ENCODE results near the gene ADNP2. TPM values are rescaled to one million over a fixed set of nuclear protein-coding genes. Genes with fewer than 3 reads are reported as not detected.

The ADNP2 gene
- total RNA-seq, 1 donor from 2014 or later: 33.9 TPM

DNA sequence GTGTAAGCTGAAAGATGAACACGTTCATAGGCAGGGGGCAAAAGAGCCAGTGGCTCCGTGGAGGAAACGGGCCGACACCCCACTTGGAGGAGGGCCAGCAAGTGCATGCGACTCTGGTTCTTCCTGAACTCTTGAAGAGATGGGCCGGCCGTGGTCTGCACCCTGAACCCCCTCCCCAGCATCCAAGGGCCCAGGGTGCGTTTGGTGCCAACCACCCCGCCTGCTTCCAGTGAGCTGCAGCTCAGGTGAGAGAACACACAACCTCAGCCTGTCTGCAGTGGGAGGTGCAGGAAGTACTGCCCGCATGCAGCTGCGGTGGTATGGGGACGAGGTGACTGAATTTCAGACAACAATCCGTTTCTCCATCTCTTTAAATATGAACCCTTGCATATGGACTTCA lies 58.9 kb downstream of the ADNP2 start:
- no peak for DNase-seq (ENCODE audit: low spot score in 2 of 2, unreplicated experiment in 2 of 2)
- H3K36me3 Mint-ChIP-seq: peaks cover 28% of the 10 kb centered on the region
- no peaks in the 10 kb centered on the region for H3K27me3 Mint-ChIP-seq (ENCODE audit: low read depth)
- H3K27ac Mint-ChIP-seq: no peak overlapping the region
- H3K4me3 Mint-ChIP-seq: no peak overlapping the region
- peaks cover 10% of the 10 kb centered on the region for H3K4me1 Mint-ChIP-seq
- peaks cover 22% of the 10 kb centered on the region for H3K9me3 Mint-ChIP-seq
- TF ChIP-seq, protein P1, sequence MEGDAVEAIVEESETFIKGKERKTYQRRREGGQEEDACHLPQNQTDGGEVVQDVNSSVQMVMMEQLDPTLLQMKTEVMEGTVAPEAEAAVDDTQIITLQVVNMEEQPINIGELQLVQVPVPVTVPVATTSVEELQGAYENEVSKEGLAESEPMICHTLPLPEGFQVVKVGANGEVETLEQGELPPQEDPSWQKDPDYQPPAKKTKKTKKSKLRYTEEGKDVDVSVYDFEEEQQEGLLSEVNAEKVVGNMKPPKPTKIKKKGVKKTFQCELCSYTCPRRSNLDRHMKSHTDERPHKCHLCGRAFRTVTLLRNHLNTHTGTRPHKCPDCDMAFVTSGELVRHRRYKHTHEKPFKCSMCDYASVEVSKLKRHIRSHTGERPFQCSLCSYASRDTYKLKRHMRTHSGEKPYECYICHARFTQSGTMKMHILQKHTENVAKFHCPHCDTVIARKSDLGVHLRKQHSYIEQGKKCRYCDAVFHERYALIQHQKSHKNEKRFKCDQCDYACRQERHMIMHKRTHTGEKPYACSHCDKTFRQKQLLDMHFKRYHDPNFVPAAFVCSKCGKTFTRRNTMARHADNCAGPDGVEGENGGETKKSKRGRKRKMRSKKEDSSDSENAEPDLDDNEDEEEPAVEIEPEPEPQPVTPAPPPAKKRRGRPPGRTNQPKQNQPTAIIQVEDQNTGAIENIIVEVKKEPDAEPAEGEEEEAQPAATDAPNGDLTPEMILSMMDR (IDR thresholded peaks at IDR 0.05; ENCODE audit: unreplicated experiment): no peak

DNA sequence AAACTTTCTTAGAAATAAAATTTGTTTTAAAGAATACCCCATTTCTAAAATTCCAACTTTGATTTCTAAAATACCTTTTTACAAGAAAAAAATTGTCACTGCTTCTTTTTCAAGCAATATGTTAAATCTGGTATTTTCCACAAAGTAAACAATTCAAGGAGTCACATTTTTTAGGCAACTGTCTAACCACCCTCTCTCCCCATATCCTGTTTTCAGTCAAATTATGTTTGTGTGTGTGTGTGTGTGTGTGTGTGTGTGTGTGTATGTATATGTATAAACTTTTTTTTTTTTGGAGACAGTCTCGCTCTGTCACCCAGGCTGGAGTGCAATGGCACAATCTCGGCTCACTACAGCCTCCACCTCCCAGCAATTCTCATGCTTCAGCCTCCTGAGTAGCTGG lies 59.3 kb downstream of the ADNP2 start:
- Mint-ChIP-seq H3K36me3 (peaks cover 24% of the 10 kb centered on the region), H3K9me3 (peaks cover 21% of the 10 kb centered on the region), H3K27ac (no peak overlapping the region), H3K27me3 (ENCODE audit: low read depth) (no peaks in the 10 kb centered on the region), H3K4me1 (peaks cover 10% of the 10 kb centered on the region), H3K4me3 (no peak overlapping the region)
- DNase-seq (ENCODE audit: low spot score in 2 of 2, unreplicated experiment in 2 of 2): no peak
- TF ChIP-seq, protein P1 (IDR thresholded peaks at IDR 0.05; ENCODE audit: unreplicated experiment): no peak

DNA sequence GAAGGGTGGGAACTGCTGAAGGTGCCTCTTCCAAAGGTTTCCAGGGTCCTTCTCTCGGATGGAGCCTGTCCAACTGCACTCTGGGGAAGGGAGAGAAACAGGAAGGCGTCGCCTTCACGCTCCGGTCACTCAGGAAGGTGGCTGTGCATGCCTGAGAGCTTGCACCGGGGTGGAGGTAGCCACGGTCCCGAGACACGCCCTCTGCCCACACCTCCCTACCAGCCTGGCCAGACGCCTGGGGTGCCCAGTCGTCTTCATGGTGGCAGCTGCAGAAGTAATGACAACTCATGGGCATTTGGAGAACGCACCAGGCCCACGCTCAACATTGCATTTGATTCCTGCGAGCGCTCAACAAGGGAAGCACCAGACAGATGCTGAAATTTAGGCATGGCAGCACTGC lies 59.9 kb downstream of the ADNP2 start:
- Mint-ChIP-seq H3K4me1 (peaks cover 10% of the 10 kb centered on the region), H3K27me3 (ENCODE audit: low read depth) (no peaks in the 10 kb centered on the region), H3K27ac (no peak overlapping the region), H3K4me3 (no peak overlapping the region), H3K36me3 (peaks cover 18% of the 10 kb centered on the region), H3K9me3 (peaks cover 16% of the 10 kb centered on the region)
- DNase-seq (ENCODE audit: low spot score in 2 of 2, unreplicated experiment in 2 of 2): no peak
- TF ChIP-seq, protein P1 (IDR thresholded peaks at IDR 0.05; ENCODE audit: unreplicated experiment): no peak

DNA sequence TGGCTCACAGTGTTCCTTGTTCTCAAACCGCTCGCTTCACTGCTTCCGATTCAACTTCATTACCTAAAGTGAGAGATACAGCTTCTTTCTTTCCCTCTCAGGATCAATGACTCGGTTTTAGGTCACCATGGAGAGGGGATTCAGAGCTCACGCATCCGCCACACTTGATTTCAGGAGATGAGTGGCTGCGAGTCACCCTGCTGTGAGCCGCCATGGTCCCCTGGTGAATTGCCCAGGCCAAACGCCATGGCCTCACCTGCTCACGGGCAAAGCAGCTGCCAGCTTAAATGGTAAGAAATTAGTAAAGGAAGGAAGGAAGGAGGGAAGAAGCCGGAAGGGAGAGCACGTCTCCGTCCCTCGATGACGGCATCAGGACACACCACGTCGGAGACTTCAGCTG lies 60.5 kb downstream of the ADNP2 start:
- Mint-ChIP-seq H3K27me3 (ENCODE audit: low read depth) (no peaks in the 10 kb centered on the region), H3K9me3 (peaks cover 11% of the 10 kb centered on the region), H3K4me1 (peaks cover 10% of the 10 kb centered on the region), H3K36me3 (peaks cover 13% of the 10 kb centered on the region), H3K27ac (no peak overlapping the region), H3K4me3 (no peak overlapping the region)
- no peak for DNase-seq (ENCODE audit: low spot score in 2 of 2, unreplicated experiment in 2 of 2)
- TF ChIP-seq, protein P1 (IDR thresholded peaks at IDR 0.05; ENCODE audit: unreplicated experiment): no peak

DNA sequence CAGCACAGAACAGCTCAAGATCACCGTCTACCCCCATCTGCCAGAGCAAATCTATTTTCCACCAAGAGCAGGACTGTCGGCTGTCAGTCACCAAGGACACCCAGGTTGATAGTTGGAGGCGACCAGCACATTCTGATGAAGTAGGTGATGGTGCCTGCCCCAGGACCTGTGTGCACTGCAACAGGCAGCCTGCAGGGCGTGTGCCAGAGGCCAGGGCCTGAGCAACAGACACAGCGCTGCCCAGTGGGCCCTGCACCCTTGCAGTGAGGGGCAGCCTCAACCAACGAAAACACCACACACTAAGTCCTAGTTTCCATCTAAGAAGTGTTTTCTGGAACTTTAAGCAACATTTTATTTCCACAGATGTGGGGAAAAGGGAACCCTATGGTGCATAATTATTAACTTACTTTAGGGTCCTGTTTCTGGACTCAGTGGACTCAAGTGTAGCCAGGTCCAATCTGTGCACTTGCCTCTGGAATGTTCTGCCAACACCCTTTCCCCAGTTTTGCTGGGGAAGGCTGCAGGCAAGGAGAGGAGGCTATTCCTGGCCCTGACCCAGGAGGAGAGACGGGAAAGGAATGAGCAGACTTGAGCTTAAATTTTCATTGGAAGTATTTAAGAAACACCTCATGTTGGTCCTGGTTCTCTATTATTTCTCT lies 61.5 kb downstream of the ADNP2 start:
- peaks cover 3% of the 10 kb centered on the region for H3K9me3 Mint-ChIP-seq
- peaks cover 10% of the 10 kb centered on the region for H3K4me1 Mint-ChIP-seq
- peaks cover 10% of the 10 kb centered on the region for H3K36me3 Mint-ChIP-seq
- no peak overlapping the region for H3K4me3 Mint-ChIP-seq
- H3K27ac Mint-ChIP-seq: no peak overlapping the region
- TF ChIP-seq, protein P1 (IDR thresholded peaks at IDR 0.05; ENCODE audit: unreplicated experiment): no peak
- no peak for DNase-seq (ENCODE audit: low spot score in 2 of 2, unreplicated experiment in 2 of 2)
- H3K27me3 Mint-ChIP-seq (ENCODE audit: low read depth): no peaks in the 10 kb centered on the region
